DOHH2 (cell line): ENCODE measurements around the gene RABGAP1L.

Experiments
- CTCF ChIP-seq: fragments of 200-600 bp; sonication (generic); IDR thresholded peaks from one replicate; pipeline ENCODE4 v1.5.1; 2014; ENCODE audit warnings: antibody characterized with exemption, mild to moderate bottlenecking, low read depth, low read length; ENCODE audit not compliant: poor library complexity, severe bottlenecking
- EZH2phosphoT487 ChIP-seq: fragments of 200-600 bp; sonication (generic); IDR thresholded peaks from 2 replicates; pipeline ENCODE4 v1.6.1; 2017; ENCODE audit warnings: borderline replicate concordance, mild to moderate bottlenecking, antibody characterized with exemption, low read length, moderate library complexity, mixed read lengths

GRCh38 chr1:174337000-174337681, 177.8 kb downstream of the RABGAP1L start:
- no peak for TF ChIP-seq CTCF
- TF ChIP-seq EZH2phosphoT487: no peak
